Motor neuron (in vitro differentiated cells): ENCODE data around the gene MAML3. TPM values are rescaled to one million over a fixed set of nuclear protein-coding genes. Genes with fewer than 3 reads are reported as not detected.

Experiments
- ATAC-seq, 8 experiments: fragments of 200-7000 bp; cut with Tn5 transposase; replicated peaks in 6 of 8; 2 replicates each; pipeline ENCODE4 v1.8.0; 2021; ENCODE audit warnings: mild to moderate bottlenecking in 8 of 8, moderate library complexity in 8 of 8
- H3K27ac ChIP-seq, 2 donors: fragments of 250-450 bp; sonication (Bioruptor Pico); 2 replicates each; pipeline ENCODE4 v1.9.0; 2021; ENCODE audit warnings: antibody characterized with exemption in 2 of 2, mild to moderate bottlenecking in 2 of 2, moderate library complexity in 1 of 2
- H3K4me1 ChIP-seq, 2 donors: fragments of 250-450 bp; sonication (Bioruptor Pico); replicated peaks in 1 of 2; 2 replicates each; pipeline ENCODE4 v1.6.1; 2021; ENCODE audit warnings: antibody characterized with exemption in 2 of 2, mild to moderate bottlenecking in 2 of 2, moderate library complexity in 1 of 2
- H3K4me3 ChIP-seq, 5 donors: fragments of 250-450 bp; sonication (Bioruptor Pico); 2 replicates each; pipeline ENCODE4 v1.9.0; 2021; ENCODE audit warnings: antibody characterized with exemption in 5 of 5, mild to moderate bottlenecking in 5 of 5, moderate library complexity in 4 of 5
- WGBS, 10 experiments: fragments of 450-650 bp; shearing (Covaris generic); methylation state at CpG; one replicate each; pipeline ENCODE4 v1.0.0; 2022; 5-methylcytosine and 5-hydroxymethylcytosine counted together
- in situ Hi-C, 9 experiments: fragments of 400-800 bp; cut with MboI; loops; one replicate each; pipeline ENCODE4 v1.15.0; 2021; ENCODE audit warnings: low sequenced_read_pairs in 9 of 9, low pct_unique_long_range_greater_than_20kb in 2 of 9; ENCODE audit not compliant: unreplicated experiment in 9 of 9
- total RNA-seq, 8 experiments: library from RNA; unstranded; fragments of 300-600 nt; gene quantifications; 2 replicates each; pipeline versions ENCODE4 v1.2.3 to v1.2.4, GENCODE V29; 2022

The MAML3 gene
- total RNA-seq, 8 experiments from 2014 or later = 1.7 to 24.0 (median 12.9) TPM

- no peak overlapping the region for H3K27ac ChIP-seq
- 64 to 100% (median 83%) methylated on average over 1 to 4 of the region's 5 CpGs; no CpG with 5 or more reads in 3 of the 10 experiments for WGBS, 10 experiments
- peaks cover 28 to 30% of the 10 kb centered on the region in 2 donors for H3K4me1 ChIP-seq
- in situ Hi-C loops = no loop called here
- no peak overlapping the region for H3K4me3 ChIP-seq
- no peak for ATAC-seq
Measured at GRCh38 chr4:139762720-139763119, 391.3 kb downstream of the MAML3 start.

GRCh38 chr4:139761461-139761860 lies 392.5 kb downstream of the MAML3 start:
- peak in 7 of 8 experiments; percentile 28 to 97 (median 60) for ATAC-seq
- WGBS, 10 experiments = 23 to 100% (median 74%) methylated on average over 1 to 4 of the region's 4 CpGs; no CpG with 5 or more reads in 4 of the 10 experiments
- Histone ChIP-seq H3K4me3 (no peak overlapping the region), H3K27ac (no peak overlapping the region), H3K4me1 (peaks cover 28 to 33% of the 10 kb centered on the region in 2 donors)
- in situ Hi-C loops = no loop called here

- H3K4me1 ChIP-seq = peaks cover 28 to 33% of the 10 kb centered on the region in 2 donors
- H3K27ac ChIP-seq = no peak overlapping the region
- WGBS, 10 experiments = 45 to 100% (median 80%) methylated on average over 1 to 4 of the region's 4 CpGs
- ATAC-seq = no peak
- in situ Hi-C loops = no loop called here
- H3K4me3 ChIP-seq = no peak overlapping the region
Measured at GRCh38 chr4:139760567-139760966, 393.4 kb downstream of the MAML3 start.

- in situ Hi-C loops = no loop called here
- Histone ChIP-seq H3K4me1 (peaks cover 24 to 26% of the 10 kb centered on the region in 2 donors), H3K27ac (no peak overlapping the region), H3K4me3 (no peak overlapping the region)
- WGBS, 10 experiments = 50 to 100% (median 87%) methylated on average over 1 to 3 of the region's 4 CpGs; no CpG with 5 or more reads in 4 of the 10 experiments
- ATAC-seq = peak in 3 of 8 experiments; percentile 42 to 64 (median 57)
Measured at GRCh38 chr4:139759097-139759496, 394.9 kb downstream of the MAML3 start.

GRCh38 chr4:139756391-139757180 lies 397.4 kb downstream of the MAML3 start:
- in situ Hi-C loops = no loop called here
- no peak for ATAC-seq
- peaks cover 9 to 12% of the 10 kb centered on the region in 2 donors for H3K4me1 ChIP-seq
- no peak overlapping the region for H3K27ac ChIP-seq
- WGBS, 10 experiments = 43 to 100% (median 72%) methylated on average over 2 to 10 of the region's 10 CpGs
- H3K4me3 ChIP-seq = no peak overlapping the region

- in situ Hi-C loops = no loop called here
- WGBS, 10 experiments = 67 to 100% (median 83%) methylated on average over 1 to 7 of the region's 12 CpGs
- no peak overlapping the region for H3K27ac ChIP-seq
Measured at GRCh38 chr4:139754938-139755337, 399.0 kb downstream of the MAML3 start.

GRCh38 chr4:139753686-139754085 lies 400.3 kb downstream of the MAML3 start:
- H3K4me1 ChIP-seq = peaks cover 7 to 11% of the 10 kb centered on the region in 2 donors
- no peak overlapping the region for H3K27ac ChIP-seq
- 20 to 90% (median 80%) methylated on average over 1 to 3 of the region's 3 CpGs; no CpG with 5 or more reads in 3 of the 10 experiments for WGBS, 10 experiments
- in situ Hi-C loops = no loop called here
- ATAC-seq = no peak
- no peak overlapping the region for H3K4me3 ChIP-seq

More at GRCh38 chr4:139754938-139755337, 399.0 kb downstream of the MAML3 start:
- no peak for ATAC-seq
- H3K4me3 ChIP-seq = no peak overlapping the region
- peaks cover 6 to 12% of the 10 kb centered on the region in 2 donors for H3K4me1 ChIP-seq

- Histone ChIP-seq H3K4me1 (peaks cover 28 to 38% of the 10 kb centered on the region in 2 donors), H3K4me3 (no peak overlapping the region), H3K27ac (no peak overlapping the region)
- no peak for ATAC-seq
- in situ Hi-C loops = loop anchor here in 4 of 9 experiments (25.0 kb wide), 4 partner anchors 237 to 512 kb away; partner anchors contain the start of gene MAML3 (in 1 of the 4)
- 0 to 100% (median 90%) methylated on average over 1 to 4 of the region's 4 CpGs; no CpG with 5 or more reads in 3 of the 10 experiments for WGBS, 10 experiments
Measured at GRCh38 chr4:139749835-139750498, 404.0 kb downstream of the MAML3 start.

GRCh38 chr4:139749338-139749737 lies 404.6 kb downstream of the MAML3 start:
- in situ Hi-C loops = loop anchor here in 4 of 9 experiments (25.0 kb wide), 4 partner anchors 238 to 513 kb away; partner anchors contain the start of gene MAML3 (in 1 of the 4)
- ATAC-seq = peak in 2 of 8 experiments; percentile 30 to 35

GRCh38 chr4:139746431-139747171 lies 407.4 kb downstream of the MAML3 start:
- in situ Hi-C loops = loop anchor here in 4 of 9 experiments (25.0 kb wide), 4 partner anchors 241 to 516 kb away; partner anchors contain the start of gene MAML3 (in 1 of the 4)
- peak in 5 of 8 experiments; percentile 90 to 95 (median 94) for ATAC-seq
- 0 to 82% (median 8%) methylated on average over 3 to 11 of the region's 12 CpGs; no CpG with 5 or more reads in 3 of the 10 experiments for WGBS, 10 experiments
- Histone ChIP-seq H3K4me1 (peaks cover 25 to 52% of the 10 kb centered on the region in 2 donors), H3K4me3 (peak overlapping the region in 3 of 5 donors; percentile 2 to 11 (median 5)), H3K27ac (peak overlapping the region; percentile 44 to 46)

More at GRCh38 chr4:139749338-139749737, 404.6 kb downstream of the MAML3 start:
- H3K4me1 ChIP-seq = peaks cover 28 to 39% of the 10 kb centered on the region in 2 donors
- H3K4me3 ChIP-seq = no peak overlapping the region
- H3K27ac ChIP-seq = no peak overlapping the region
- 60 to 90% (median 82%) methylated on average over 1 to 6 of the region's 6 CpGs; no CpG with 5 or more reads in 2 of the 10 experiments for WGBS, 10 experiments

GRCh38 chr4:139745111-139745639 lies 408.8 kb downstream of the MAML3 start:
- ATAC-seq = no peak
- no peak overlapping the region for H3K27ac ChIP-seq
- 40 to 94% (median 81%) methylated on average over 1 to 5 of the region's 6 CpGs; no CpG with 5 or more reads in 3 of the 10 experiments for WGBS, 10 experiments
- H3K4me1 ChIP-seq = peaks cover 34 to 59% of the 10 kb centered on the region in 2 donors
- H3K4me3 ChIP-seq = no peak overlapping the region
- in situ Hi-C loops = loop anchor here in 4 of 9 experiments (25.0 kb wide), 4 partner anchors 242 to 517 kb away; partner anchors contain the start of gene MAML3 (in 1 of the 4)

- Histone ChIP-seq H3K27ac (no peak overlapping the region), H3K4me1 (peaks cover 33 to 56% of the 10 kb centered on the region in 2 donors), H3K4me3 (no peak overlapping the region)
- peak in 1 of 8 experiments; percentile 8 for ATAC-seq
- 0 to 100% (median 94%) methylated on average over 1 of the region's 1 CpG; no CpG with 5 or more reads in 4 of the 10 experiments for WGBS, 10 experiments
- in situ Hi-C loops = loop anchor here in 4 of 9 experiments (25.0 kb wide), 4 partner anchors 243 to 518 kb away; partner anchors contain the start of gene MAML3 (in 1 of the 4)
Measured at GRCh38 chr4:139744232-139744631, 409.8 kb downstream of the MAML3 start.
